MM.1S (cell line): ENCODE data around the gene RNF220.

ENCODE experiments used
- EZH2phosphoT487 ChIP-seq: fragments of 300-600 bp; sonication (generic); IDR thresholded peaks from 2 replicates; pipeline ENCODE4 v1.6.1; 2018; ENCODE audit warnings: antibody characterized with exemption, low read length
- TF ChIP-seq, protein P1 (sequence below): fragments of 300-600 bp; sonication (generic); IDR thresholded peaks from 2 replicates; pipeline ENCODE4 v1.5.1; 2016; ENCODE audit warnings: antibody characterized with exemption, low read length, mixed read lengths

DNA sequence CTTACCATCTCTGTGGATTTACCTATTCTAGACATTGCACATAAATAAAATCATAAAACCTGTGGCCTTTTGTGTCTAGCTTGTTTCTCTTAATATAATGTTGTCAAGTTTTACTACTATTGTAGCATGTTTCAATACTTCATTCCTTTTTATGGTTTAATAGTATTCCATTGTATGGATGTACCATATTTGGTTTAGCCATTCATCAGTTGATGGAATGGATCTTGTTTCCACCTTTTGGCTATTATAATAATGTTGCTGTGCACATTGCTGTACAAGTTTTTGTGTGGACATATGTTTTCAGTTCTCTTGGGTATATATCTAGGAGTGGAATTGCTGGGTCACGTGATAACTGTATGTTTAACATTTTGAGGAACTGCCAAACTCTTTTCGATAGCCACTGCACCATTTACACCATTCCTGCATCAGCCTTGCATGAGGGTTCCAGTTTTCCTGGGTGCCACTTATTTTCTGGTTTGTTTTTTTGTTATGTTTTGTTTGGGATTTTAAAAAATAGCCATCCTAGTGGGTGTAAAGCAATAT lies 66.9 kb downstream of the RNF220 start:
- TF ChIP-seq, protein P1, sequence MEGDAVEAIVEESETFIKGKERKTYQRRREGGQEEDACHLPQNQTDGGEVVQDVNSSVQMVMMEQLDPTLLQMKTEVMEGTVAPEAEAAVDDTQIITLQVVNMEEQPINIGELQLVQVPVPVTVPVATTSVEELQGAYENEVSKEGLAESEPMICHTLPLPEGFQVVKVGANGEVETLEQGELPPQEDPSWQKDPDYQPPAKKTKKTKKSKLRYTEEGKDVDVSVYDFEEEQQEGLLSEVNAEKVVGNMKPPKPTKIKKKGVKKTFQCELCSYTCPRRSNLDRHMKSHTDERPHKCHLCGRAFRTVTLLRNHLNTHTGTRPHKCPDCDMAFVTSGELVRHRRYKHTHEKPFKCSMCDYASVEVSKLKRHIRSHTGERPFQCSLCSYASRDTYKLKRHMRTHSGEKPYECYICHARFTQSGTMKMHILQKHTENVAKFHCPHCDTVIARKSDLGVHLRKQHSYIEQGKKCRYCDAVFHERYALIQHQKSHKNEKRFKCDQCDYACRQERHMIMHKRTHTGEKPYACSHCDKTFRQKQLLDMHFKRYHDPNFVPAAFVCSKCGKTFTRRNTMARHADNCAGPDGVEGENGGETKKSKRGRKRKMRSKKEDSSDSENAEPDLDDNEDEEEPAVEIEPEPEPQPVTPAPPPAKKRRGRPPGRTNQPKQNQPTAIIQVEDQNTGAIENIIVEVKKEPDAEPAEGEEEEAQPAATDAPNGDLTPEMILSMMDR, result no peak
- no peak for TF ChIP-seq EZH2phosphoT487
